ENCODE measurements around the gene POLR2A. TPM values are rescaled to one million over a fixed set of nuclear protein-coding genes. Genes with fewer than 3 reads are reported as not detected.
"Not testable (repeated sequence)": the region's sequence is repeated elsewhere in the genome, so short reads cannot be mapped to it uniquely, and the experiment has no call there.

POLR2A gene
- total RNA-seq, 2 donors from 2014 or later = 73.5 to 137 TPM

GRCh38 chr17:7479213-7480088, 4.7 kb upstream of the POLR2A start, which contains the start of gene ZBTB4:
TSS of gene ZBTB4 (minus strand) at chr17:7479631. CDS start at chr17:7466801, 12,830 bp downstream.
- no peak for TF ChIP-seq CTCF (IDR thresholded peaks at IDR 0.05)
- no peaks in the 10 kb centered on the region for H3K36me3 ChIP-seq
- H3K27ac ChIP-seq = peak within 1 kb of the TSS; percentile 96
- H3K4me1 ChIP-seq = peaks cover 4% of the 10 kb centered on the region
- no peaks in the 10 kb centered on the region for H3K27me3 ChIP-seq
- peak within 1 kb of the TSS; percentile 87 to 97 for H3K9ac ChIP-seq (ENCODE audit: low read depth in 2 of 2, low read length in 2 of 2)
- H3K4me3 ChIP-seq = peak within 1 kb of the TSS; percentile 93
- peak; percentile 50 for DNase-seq
- H3K9me3 ChIP-seq = no peaks in the 10 kb centered on the region
- intact Hi-C loops (cut with DNase I) = no loop called here

GRCh38 chr17:7480089-7480384, 4.1 kb upstream of the POLR2A start:
- TF ChIP-seq CTCF (IDR thresholded peaks at IDR 0.05) = no peak
- H3K4me1 ChIP-seq = peaks cover 4% of the 10 kb centered on the region

GRCh38 chr17:7481275-7481674, 2.9 kb upstream of the POLR2A start, which contains the start of gene SLC35G6:
TSS of gene SLC35G6 (plus strand) at chr17:7481446. CDS start at chr17:7481517, 71 bp downstream.
- DNase-seq; H3K9me3 ChIP-seq; intact Hi-C loops (cut with DNase I); H3K27me3 ChIP-seq; H3K4me3 ChIP-seq; H3K36me3 ChIP-seq; H3K4me1 ChIP-seq: not testable (repeated sequence)
- peak within 1 kb of the TSS; percentile 96 for H3K27ac ChIP-seq
- peak within 1 kb of the TSS in 1 of 2 donors; percentile 81 for H3K9ac ChIP-seq (ENCODE audit: low read depth in 2 of 2, low read length in 2 of 2)

More at GRCh38 chr17:7480089-7480384, 4.1 kb upstream of the POLR2A start:
- peak overlapping the region; percentile 81 to 97 for H3K9ac ChIP-seq (ENCODE audit: low read depth in 2 of 2, low read length in 2 of 2)
- peak overlapping the region; percentile 93 for H3K4me3 ChIP-seq
- DNase-seq = no peak
- intact Hi-C loops (cut with DNase I) = no loop called here
- no peaks in the 10 kb centered on the region for H3K27me3 ChIP-seq
- H3K9me3 ChIP-seq = no peaks in the 10 kb centered on the region
- H3K27ac ChIP-seq = peak overlapping the region; percentile 96
- no peaks in the 10 kb centered on the region for H3K36me3 ChIP-seq

GRCh38 chr17:7481842-7482741, 2.1 kb upstream of the POLR2A start:
- intact Hi-C loops (cut with DNase I); DNase-seq; H3K9me3 ChIP-seq; H3K27me3 ChIP-seq; H3K4me3 ChIP-seq; H3K9ac ChIP-seq (ENCODE audit: low read depth in 2 of 2, low read length in 2 of 2); H3K27ac ChIP-seq; H3K36me3 ChIP-seq: not testable (repeated sequence)
- peaks cover 15% of the 10 kb centered on the region for H3K4me1 ChIP-seq

GRCh38 chr17:7482742-7483088, 1.5 kb upstream of the POLR2A start:
- intact Hi-C loops (cut with DNase I); H3K9me3 ChIP-seq: not testable (repeated sequence)

GRCh38 chr17:7483255-7484066, 705 bp upstream of the POLR2A start:
- DNase-seq = peak; percentile 93
- Histone ChIP-seq H3K9me3 (no peaks in the 10 kb centered on the region), H3K9ac (ENCODE audit: low read depth in 2 of 2, low read length in 2 of 2) (peak overlapping the region; percentile 78 to 99), H3K36me3 (no peaks in the 10 kb centered on the region), H3K4me1 (peaks cover 22% of the 10 kb centered on the region), H3K4me3 (peak overlapping the region; percentile 50), H3K27ac (peak overlapping the region; percentile 93), H3K27me3 (no peaks in the 10 kb centered on the region)
- intact Hi-C loops (cut with DNase I) = loop anchor here (2.0 kb wide), 1 partner anchor 47 kb away; no protein-coding TSS in a partner anchor
- TF ChIP-seq CTCF (IDR thresholded peaks at IDR 0.05) = no peak

More at GRCh38 chr17:7482742-7483088, 1.5 kb upstream of the POLR2A start:
- not testable (repeated sequence) for H3K27me3 ChIP-seq, H3K36me3 ChIP-seq, H3K4me3 ChIP-seq
- Histone ChIP-seq H3K27ac (peak overlapping the region; percentile 93), H3K9ac (ENCODE audit: low read depth in 2 of 2, low read length in 2 of 2) (peak overlapping the region in 1 of 2 donors; percentile 99), H3K4me1 (peaks cover 20% of the 10 kb centered on the region)
- peak; percentile 34 for DNase-seq

Data from colonic mucosa (tissue), 4 donors.